GM19467 (cell line): ENCODE measurements around the gene SETD3.

Source experiments
- ATAC-seq: cut with Tn5 transposase; IDR thresholded peaks from one replicate; pipeline ENCODE4 v1.9.1; 2021; ENCODE audit warnings: mild to moderate bottlenecking, moderate library complexity; ENCODE audit not compliant: unreplicated experiment

The SETD3 gene

DNA sequence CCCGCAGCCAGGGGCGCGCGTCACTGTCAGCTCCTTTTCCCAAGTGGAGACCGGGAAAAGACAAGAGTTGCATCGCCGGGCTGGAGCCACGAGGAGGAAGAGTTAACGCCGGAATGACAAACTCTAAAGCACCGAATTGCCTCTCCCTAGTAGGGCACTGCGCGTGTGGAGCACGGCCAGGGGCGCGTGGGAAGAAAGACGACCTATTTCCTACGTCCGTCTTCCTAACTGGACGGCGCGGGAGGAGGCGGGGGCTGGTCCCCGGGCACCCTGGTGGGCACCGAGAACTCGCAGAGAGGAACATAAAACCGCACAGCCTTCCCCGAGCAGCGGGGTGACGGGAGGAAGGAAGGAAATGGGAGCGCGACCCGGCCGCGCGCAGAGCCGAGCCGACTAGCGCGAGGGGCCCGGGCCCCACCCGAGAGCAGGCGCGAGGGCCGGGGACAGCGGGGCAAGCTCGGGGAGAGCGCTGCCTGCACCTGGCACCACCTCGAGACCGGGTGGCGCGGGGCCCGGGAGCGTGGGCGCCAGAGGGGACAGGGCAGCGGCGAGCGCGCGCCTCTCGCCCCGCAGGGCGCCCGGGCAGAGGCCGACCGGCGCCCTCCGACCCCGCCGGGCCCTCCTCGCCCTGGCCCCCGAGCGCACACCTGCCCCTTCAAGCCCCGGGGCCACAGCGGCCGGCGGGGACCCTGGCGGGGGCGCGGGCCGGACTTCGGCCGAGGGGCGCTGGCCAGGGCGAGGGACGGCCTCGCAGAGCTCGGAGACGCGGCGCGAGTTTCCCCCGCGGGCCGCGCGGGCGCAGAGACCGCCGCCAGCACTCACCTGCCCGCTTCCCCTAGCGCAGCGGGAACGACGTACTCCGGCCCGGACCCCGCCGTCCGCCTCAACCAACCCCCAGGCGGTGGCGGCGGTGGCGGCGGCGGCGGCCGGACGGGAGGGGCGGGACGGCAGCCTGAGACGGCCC is at the start of gene SETD3:
Gene SETD3 (minus strand): TSS at position 954 of the 964 bp plus-strand sequence. CDS start 15,054 bp downstream, outside the sequence.
- ATAC-seq = peak; percentile 3

DNA sequence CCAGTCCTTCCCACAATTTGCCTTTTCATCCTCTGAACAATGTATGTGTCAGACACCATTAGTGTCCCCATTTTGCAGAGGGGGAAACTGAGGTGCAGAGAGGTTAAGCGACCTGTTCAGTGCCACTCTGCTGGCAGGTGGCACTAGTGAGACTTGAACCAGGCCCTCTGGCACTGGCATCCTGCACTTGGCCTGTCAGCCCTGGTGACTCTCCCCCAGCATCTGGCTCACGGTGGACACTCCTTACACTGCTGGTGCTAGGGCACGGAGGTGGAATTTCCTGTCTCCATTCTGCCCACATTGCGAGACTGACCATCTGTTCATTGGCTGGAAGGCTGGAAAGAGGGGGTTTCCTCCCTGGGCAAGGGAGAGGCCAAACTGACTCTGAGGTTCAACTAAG is 49.2 kb upstream of the SETD3 start:
- no peak for ATAC-seq

DNA sequence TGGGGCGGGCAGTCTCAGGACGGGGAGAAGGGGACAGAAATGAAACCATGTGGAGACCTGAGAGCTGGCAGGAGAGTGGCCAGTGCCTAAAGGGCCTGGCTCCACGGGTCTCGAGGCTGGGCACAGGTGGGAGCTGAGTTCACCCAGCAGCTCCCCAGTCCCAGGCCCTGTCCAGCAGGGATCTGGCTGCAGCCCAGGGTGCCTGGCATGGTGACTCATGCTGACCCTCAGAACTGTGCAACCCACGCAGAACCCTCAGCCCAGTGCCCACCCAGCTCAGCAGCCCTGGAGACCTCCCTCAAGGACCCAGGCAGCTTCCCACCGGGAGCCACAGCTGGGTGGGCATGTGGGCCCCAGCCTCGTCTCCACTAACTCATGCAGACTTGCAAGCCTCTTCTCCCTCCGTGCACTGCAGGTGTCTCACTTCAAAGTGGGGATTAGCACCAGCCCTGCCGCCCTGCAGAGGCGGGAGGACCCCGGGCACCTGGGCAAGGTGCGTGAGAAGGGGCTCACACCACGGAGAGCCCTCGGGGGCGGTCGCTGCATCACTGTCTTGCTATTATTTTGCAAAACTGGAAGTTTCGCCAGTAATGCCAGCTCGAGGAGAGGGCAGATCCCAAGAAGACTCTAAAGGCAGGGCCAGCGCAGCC is 46.9 kb upstream of the SETD3 start:
- no peak for ATAC-seq

DNA sequence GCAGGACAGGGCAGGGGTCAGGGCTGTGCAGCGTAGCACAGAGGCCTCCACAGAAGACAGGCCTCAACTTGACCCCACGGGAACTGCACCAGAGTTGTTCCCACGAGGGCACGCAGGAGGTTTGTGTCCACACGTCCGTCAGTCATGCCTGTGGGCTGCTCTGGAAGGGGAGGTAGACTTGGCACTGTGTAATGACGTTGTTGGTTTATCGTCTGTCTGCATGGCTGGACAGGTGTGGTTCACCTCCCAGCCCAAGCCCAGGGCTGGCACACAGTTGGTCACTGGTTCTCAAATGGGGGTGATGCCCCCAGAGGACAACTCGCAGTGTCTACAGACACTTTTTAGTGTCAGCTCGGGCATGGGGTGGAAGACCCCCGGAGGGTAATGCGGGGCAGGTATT is 46.4 kb upstream of the SETD3 start:
- no peak for ATAC-seq

DNA sequence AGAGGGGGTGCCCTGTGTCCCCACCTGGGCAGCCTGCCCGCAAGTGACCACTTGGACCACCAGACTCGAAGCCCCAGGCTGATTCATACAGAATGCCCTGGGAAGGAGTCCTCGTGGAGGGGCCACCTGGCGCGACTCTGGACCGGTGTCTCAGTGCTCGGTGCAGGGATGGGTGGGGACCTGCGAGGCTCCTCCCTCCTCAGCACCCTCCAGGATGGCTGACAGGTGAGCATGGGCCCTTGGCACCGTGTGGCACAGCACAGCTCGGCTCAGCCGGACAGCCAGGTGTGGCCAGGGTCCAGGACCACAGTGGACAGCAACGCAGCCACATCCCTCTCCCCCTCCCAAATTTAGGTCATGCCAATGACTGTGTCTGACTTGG is 45.0 kb upstream of the SETD3 start:
- no peak for ATAC-seq

DNA sequence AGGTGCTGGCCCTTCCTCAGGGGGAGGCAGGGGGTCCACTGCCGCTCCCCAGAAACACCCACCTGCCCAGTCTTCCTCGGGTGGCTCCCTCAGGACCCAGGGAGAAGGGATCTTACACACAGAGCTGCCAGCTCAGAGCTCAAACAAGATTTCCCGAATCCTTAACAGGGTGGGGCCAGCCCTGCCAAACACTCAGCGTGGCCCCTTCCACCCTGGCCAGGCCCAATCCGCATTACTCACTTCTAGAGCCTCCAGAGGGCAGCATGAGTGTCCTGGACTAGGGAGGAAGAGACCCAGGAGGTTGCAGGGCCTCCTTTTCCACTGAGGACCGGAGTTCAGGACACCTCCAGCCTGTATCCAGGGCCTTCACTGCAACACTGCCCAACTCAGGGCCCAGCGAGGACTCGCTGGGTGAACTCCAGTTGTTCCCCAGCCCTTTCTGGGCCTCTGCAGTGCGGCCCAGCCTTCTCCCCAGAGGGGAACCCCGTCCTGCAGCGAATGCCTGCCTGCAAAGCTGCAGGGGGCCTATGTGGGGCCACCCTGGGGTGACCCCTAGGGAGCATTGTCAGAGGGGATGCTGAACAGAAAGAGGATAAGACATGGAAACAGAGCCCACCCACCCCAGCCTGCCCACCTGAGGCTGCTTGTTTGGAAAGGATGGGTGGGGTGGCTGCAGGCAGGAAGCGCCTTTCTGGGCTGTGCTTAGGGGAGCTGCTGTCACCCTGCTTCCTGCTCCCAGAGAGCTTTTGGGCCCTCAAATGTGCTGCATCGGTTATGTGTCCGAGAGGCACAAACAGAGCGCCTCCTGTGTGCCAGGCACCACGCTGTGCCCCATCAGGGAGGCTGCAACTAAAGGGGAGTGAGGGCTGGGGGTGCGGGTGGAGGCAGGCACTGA is 44.4 kb upstream of the SETD3 start:
- no peak for ATAC-seq

DNA sequence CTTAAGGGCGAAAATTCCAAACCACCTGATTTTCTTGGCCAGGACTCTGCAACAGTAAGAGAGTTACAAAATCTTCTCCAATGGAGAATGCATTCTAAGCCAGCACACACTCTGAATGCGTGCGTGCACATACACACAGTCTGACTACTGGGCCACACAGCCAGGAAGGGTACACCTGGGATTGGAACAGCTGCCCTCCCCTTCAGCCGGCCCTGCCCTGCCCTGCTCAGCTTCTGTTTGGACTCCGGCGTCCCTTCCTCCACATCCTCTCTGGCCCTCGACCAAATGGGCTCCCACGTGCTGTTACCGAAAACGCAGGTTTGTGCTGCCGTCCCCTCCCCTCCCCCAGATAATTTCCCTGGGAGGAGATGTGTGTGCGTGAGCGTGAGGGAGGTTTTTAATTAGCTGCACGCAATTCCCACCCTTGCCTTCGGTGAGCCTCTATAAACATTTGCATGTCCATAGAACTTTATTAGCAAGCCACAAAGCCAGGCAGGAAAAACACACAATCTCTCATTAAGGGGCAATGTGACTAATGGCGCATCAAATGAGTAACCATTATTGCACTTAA is 43.5 kb upstream of the SETD3 start:
- no peak for ATAC-seq

DNA sequence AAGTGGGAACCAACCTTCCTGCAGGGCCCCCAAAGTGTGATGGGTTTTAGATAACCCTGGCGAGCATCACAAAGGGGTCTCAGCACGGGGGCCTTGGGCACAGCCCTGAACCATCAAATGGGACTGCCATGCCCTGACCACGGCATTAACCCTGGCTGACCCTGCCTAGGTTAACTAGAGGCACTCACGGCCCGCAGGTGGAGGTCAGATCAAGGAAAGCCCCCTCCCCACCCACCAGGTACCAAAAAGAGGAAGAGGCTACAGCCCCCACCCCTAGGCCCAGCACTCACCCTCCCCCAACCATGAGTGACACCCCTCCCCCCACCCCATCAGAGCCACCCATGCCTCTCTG is 43.0 kb upstream of the SETD3 start:
- ATAC-seq = no peak

DNA sequence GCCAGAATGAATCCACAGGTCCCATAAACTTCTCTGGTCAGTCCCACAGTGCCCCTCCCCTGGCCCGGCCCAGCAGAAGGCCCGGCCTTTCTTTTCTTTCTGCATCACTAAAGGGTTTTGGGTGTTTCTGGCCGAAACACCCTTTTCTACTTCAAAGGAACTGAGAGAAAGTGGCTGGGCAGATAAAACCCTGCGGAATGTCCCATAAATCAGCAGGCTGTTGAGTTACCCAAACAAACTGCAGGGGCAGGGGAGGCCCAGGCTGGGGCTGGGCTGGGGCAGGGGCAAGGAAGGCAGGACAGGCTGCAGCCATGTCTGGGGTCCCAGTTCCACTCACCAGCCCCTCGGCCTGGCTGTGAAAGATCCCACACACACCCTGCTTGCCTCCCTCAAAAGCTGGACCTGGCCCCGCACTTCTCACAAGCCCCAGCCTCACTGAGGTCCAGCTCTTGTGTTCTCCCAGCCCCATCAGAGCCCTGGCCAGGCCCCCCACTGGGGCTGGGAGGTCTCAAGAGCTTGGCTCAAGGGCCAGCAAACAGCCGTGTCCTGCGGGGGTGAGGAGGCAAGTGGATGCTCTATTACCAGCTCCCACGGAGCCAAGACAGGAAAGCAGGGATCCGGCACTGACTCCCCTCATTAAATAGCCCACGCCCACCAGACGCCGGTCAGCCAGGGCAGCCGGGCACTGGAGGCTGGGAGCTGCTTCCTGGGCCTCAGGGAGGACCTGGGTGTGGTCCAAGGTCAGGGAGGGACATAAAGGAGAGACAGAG is 42.5 kb upstream of the SETD3 start:
- ATAC-seq = no peak

DNA sequence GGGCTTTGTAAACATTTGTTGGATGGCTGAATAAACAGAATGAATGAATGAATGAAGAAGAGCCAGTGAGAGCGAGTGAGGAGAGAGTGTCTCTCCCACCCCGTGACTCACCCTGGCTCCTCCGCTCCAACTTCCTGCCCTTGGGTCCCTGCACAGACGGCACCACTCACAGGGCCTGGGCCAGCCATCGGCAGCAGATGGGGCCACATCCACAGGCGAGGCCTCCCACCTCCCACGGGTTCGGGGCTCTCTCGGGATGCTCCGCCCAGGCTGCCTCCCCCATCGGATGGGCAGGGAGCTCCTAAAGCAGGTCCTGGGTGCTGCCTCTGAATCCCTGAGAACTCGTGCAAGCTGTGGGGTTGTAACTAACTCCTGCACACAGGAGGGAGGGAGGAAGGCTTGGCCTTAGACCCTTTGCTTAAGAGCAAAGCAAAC is 41.8 kb upstream of the SETD3 start:
- no peak for ATAC-seq

DNA sequence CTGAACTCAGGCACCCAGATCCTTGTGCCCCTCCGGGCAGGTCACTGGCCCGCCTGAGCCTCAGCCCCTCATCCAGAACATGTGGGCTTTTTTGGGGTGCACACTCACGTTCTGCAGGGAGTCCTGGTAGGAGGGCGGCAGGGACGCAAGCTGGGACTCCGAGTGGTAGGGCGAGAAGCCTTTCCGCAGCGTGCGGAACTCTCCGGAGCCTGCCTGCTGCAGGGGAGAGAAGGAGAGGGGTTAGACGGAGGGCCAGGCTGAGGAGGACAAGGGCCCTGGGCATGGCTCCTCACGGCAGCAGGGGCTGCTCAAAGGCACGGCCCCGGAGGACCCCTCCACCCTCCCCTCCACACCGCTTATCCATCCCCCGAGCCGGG is 41.4 kb upstream of the SETD3 start:
- ATAC-seq = no peak

DNA sequence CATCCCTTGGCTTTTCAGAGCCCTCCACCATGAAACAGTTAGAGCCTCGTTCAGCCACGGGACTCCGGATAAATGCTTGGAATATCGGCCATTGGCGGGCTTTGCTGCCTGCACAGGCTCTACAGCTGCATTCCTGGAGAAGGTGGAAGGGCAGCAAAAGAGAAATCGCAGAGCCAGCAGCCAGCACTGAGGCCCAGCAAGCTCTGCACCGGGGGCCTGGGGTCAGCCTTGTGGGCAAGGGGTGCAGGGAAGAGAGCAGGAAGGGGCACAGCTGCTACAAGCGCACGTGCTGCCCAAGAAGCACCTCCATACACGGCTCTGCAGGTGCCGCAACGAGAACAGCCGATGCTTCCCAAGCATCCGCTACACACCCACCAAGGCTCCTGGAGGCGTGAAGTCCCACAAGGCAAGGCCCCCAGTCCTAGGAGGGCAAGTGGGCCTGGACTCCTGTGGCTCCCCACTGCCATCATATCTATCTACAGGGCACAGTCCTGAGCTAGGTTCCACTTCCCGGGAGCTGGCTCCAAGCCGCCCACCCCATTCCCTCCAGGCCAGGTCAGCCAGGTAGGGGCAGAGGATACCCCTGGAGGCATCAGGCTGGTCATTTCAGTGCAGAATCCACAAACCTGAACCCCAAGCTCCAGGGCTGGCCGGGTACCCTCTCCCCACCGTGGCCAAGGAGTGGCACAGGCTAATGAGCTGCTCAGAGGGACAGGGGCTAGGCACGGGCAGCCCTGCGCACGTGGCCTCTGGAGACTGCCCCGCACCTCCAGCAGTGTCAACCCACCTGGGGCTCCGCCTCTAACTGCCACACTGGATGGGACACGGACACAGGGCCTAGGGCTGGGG is 40.7 kb upstream of the SETD3 start:
- no peak for ATAC-seq

DNA sequence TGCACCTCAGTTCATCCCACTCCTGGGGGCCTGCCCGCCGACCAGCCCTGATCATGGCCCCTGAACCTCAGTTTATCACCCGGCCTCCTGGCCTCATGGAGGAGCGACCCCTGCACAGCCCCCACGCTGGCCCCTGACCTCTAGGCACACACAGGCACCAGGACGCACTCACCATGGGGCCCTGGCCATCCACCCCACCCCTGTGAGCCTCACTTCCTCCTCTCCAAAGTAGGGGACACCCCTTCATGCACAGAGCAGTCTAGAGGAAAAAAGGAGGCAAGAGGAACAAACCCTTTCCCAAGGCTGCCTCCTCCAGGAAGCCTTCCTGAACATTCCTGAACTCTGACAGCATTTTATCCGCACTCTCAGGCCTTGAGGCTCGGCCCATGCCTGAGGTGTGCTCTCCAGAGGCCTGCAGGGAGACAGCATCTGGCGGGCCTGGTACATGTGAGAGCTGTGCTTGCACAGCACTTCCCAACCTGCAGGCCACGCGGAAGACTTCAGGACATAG is 40.0 kb upstream of the SETD3 start:
- no peak for ATAC-seq

DNA sequence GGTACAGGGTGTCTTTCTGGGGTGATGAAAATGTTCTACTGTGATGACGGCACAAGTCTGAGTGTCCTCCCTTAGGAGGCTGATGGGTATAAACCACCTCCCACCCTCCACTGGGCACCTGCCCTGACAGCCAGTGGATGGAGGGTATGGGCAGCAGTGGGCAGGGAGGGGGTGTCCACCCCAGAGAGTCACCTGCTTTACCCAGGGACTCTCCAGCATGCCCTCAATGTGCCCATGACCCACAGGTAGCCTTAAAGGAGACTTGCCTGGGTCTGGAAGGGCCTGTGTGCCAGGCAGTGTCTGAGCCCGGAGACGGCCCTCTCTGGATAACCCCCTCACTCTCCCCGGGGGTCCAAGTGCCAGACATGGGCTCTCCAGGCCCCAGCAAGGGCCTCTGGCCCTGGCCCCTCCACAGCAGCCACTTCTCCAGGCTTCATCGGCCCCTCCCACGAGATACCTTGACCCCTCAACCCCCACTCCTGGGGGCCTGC is 39.3 kb upstream of the SETD3 start:
- ATAC-seq = no peak

DNA sequence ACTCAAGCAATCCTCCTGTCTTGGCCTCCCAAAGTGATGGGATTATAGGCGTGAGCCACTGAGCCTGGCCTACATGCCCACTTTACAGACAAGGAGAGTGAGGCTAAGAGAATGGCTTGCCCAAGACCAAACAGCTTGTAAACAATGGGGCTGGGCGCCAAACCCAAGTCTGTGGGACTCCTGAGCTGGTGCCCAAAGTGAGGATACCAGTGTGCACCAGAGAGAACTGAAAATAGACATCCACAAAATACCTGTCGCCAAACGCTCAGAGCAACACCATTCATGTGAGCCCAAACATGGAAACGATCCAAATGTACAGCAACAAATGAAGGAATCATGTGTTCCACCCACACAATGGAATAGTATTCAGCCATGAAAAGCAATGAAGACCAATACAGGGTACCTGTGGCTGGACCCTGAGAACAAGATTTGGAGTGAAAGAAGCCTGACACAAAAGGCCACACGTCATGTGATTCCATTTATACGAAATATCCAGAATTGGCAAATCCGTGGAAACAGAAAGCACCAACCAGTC is 38.8 kb upstream of the SETD3 start:
- no peak for ATAC-seq

DNA sequence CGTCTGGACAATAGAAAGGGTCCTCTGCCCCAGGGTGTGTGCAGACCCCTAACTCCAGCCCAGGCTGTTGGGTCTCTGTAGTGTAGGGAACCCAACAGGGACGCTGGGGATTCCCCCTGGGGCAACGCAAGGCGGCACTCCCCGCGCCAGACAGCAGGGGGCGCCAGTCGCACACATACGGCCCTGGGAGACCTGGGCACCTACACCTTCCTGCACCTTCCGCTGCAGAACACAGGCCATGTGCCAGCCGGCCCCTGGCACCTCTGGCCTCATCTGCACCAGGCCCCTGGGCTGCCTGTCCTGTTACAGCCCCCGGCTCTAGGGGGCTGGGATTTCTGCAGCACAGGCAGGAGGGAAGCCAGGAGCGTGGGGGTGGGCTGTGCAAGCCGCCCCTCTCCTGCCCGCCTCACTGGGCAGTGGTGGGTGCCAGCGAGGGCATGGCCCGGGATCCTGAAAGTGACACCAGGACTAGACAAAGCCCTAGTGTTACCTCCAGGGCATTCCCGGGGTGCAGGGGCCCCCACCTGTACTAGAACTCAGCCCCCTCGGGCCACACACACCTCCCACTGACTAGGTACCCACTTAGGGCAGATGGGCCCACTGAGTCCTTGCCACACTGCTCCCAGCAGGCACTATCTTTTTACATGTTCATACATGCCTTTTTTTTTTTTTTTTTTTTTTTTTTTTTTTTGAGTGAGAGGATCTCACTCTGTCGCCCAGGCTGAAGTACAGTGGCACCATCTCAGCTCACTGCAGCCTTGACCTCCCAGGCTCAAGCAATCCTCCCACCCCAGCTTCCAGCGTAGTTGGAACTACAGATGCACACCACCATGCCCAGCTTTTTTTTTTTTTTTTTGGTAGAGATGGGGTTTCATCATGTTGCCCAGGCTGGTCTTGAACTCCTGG is 38.0 kb upstream of the SETD3 start:
- peak; percentile 66 for ATAC-seq

DNA sequence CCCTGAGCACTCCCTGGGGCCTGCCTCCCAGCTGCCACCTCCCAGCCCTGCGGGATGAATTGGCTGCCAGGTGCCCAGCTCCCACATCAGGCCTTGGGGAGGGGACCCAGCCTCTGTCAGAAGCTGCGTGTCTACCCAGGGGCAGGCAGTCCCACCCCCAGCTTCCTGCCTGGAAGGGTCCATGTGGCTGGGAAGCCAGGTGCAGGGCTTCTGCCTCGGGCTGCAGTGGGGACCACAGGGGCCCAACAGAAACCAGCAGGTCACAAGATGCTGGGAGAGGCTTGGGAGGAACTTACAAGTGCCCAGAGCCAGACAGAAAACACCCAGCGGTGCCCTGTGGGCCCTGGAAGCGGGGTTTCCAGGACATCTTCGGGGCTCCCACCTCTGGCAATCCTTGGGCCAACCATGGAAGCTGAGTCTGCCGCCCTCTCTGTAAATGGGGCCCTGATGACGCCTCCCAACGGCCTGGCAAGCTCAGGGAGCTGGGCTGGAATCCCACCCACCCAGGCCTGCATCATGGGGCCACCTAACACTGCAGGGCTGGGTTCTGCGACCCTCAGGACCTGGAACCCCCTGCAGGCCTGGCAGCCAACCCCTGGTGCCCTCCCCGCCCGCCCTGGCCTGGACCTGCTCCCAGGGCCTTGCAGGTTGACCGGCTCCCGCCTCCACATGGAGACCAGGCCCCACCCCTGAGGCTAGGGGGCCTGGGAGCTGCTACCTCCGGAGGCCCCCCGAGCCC is 37.2 kb upstream of the SETD3 start:
- no peak for ATAC-seq
